Measurements from ENCODE around the gene USO1. TPM values are rescaled to one million over a fixed set of nuclear protein-coding genes. Genes with fewer than 3 reads are reported as not detected.

The USO1 gene
- total RNA-seq, 1 donor from 2014 or later = 41.2 TPM

GRCh38 chr4:75702919-75703411 lies 21.4 kb upstream of the USO1 start:
- no peak overlapping the region for H3K27ac Mint-ChIP-seq (ENCODE audit: unreplicated experiment)
- peaks cover 9% of the 10 kb centered on the region for H3K4me1 Mint-ChIP-seq
- no peak overlapping the region for H3K4me3 Mint-ChIP-seq
- H3K9me3 Mint-ChIP-seq = no peaks in the 10 kb centered on the region
- no peak for DNase-seq (ENCODE audit: low read depth, low spot score)
- H3K27me3 Mint-ChIP-seq (ENCODE audit: low read depth) = no peaks in the 10 kb centered on the region
- TF ChIP-seq, protein P1, sequence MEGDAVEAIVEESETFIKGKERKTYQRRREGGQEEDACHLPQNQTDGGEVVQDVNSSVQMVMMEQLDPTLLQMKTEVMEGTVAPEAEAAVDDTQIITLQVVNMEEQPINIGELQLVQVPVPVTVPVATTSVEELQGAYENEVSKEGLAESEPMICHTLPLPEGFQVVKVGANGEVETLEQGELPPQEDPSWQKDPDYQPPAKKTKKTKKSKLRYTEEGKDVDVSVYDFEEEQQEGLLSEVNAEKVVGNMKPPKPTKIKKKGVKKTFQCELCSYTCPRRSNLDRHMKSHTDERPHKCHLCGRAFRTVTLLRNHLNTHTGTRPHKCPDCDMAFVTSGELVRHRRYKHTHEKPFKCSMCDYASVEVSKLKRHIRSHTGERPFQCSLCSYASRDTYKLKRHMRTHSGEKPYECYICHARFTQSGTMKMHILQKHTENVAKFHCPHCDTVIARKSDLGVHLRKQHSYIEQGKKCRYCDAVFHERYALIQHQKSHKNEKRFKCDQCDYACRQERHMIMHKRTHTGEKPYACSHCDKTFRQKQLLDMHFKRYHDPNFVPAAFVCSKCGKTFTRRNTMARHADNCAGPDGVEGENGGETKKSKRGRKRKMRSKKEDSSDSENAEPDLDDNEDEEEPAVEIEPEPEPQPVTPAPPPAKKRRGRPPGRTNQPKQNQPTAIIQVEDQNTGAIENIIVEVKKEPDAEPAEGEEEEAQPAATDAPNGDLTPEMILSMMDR (conservative IDR thresholded peaks at IDR 0.05) = no peak
- H3K36me3 Mint-ChIP-seq (ENCODE audit: low read depth) = no peaks in the 10 kb centered on the region

DNA sequence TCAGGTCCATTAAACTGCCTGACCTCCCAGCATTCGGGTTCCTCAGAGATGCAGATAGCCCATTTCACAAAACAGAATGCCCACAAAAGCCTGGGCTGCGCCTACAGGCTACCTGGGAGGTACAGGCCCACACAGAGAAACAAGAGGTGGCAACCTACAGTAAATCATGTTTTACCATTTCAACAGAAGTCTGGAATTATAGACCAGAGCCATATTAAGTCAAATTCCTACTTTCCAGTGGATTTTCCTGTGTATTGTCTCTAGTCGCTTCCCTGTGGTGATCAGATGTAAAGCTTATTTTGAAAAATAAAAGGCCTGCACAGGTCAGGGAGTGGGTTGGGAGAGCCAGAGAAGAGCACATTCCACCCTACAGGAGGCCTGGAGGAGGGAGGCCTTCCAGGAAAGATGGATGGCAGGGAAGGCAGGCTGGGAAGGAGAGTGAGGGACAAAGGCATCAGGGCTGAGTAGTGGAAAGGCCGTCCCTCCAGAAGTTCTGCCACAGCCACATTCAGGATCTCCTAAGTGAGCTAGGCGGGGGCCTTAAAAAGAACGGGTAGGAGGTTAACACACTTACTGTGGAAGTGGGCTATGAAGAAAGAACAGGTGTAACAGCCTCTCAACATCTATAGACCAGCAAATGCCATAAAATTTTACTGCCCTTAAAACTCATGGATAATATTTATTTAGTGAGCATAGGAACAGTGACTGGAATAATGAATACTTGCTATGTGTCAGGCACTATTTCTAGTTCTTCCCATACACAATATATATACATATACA lies 19.0 kb upstream of the USO1 start:
- no peaks in the 10 kb centered on the region for H3K36me3 Mint-ChIP-seq (ENCODE audit: low read depth)
- no peak overlapping the region for H3K4me3 Mint-ChIP-seq
- TF ChIP-seq, protein P1 (conservative IDR thresholded peaks at IDR 0.05) = no peak
- no peak overlapping the region for H3K27ac Mint-ChIP-seq (ENCODE audit: unreplicated experiment)
- no peaks in the 10 kb centered on the region for H3K9me3 Mint-ChIP-seq
- no peak for DNase-seq (ENCODE audit: low read depth, low spot score)
- H3K4me1 Mint-ChIP-seq = peaks cover 4% of the 10 kb centered on the region
- no peaks in the 10 kb centered on the region for H3K27me3 Mint-ChIP-seq (ENCODE audit: low read depth)

- no peak overlapping the region for H3K27ac Mint-ChIP-seq (ENCODE audit: unreplicated experiment)
Measured at GRCh38 chr4:75708218-75708691, 16.1 kb upstream of the USO1 start.

DNA sequence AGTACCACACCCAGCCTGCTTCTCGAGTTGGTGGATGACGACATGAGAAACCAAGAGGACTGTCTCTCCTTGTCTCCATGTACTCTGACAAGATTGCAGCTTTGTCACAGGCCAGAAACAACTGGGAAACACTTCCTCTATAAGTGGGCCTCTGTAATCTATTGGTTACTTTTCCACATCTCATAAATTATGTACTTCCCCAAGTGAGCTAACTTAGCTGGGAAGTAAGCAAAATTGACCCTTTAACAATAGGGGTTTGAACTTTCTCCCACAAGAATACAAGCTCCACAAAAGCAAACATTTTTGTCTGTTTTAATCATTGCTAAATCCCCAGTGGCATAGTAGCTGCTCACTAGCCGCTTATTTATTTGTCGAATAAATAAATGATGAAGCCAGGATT lies 14.1 kb upstream of the USO1 start:
- TF ChIP-seq, protein P1 (conservative IDR thresholded peaks at IDR 0.05) = no peak
- no peak for DNase-seq (ENCODE audit: low read depth, low spot score)
- H3K4me1 Mint-ChIP-seq = peaks cover 11% of the 10 kb centered on the region
- H3K27me3 Mint-ChIP-seq (ENCODE audit: low read depth) = no peaks in the 10 kb centered on the region
- no peak overlapping the region for H3K4me3 Mint-ChIP-seq
- no peaks in the 10 kb centered on the region for H3K9me3 Mint-ChIP-seq
- no peak overlapping the region for H3K27ac Mint-ChIP-seq (ENCODE audit: unreplicated experiment)
- H3K36me3 Mint-ChIP-seq (ENCODE audit: low read depth) = no peaks in the 10 kb centered on the region

More at GRCh38 chr4:75708218-75708691, 16.1 kb upstream of the USO1 start:
- Mint-ChIP-seq H3K36me3 (ENCODE audit: low read depth) (no peaks in the 10 kb centered on the region), H3K9me3 (no peaks in the 10 kb centered on the region), H3K27me3 (ENCODE audit: low read depth) (no peaks in the 10 kb centered on the region), H3K4me3 (no peak overlapping the region), H3K4me1 (peaks cover 4% of the 10 kb centered on the region)
- TF ChIP-seq, protein P1 (conservative IDR thresholded peaks at IDR 0.05) = peak; percentile 27
- no peak for DNase-seq (ENCODE audit: low read depth, low spot score)

- H3K27me3 Mint-ChIP-seq (ENCODE audit: low read depth) = no peaks in the 10 kb centered on the region
- TF ChIP-seq, protein P1 (conservative IDR thresholded peaks at IDR 0.05) = no peak
- peaks cover 19% of the 10 kb centered on the region for H3K4me1 Mint-ChIP-seq
- DNase-seq (ENCODE audit: low read depth, low spot score) = no peak
- H3K27ac Mint-ChIP-seq (ENCODE audit: unreplicated experiment) = no peak overlapping the region
- H3K9me3 Mint-ChIP-seq = no peaks in the 10 kb centered on the region
- no peak overlapping the region for H3K4me3 Mint-ChIP-seq
- H3K36me3 Mint-ChIP-seq (ENCODE audit: low read depth) = peaks cover 3% of the 10 kb centered on the region
Measured at GRCh38 chr4:75714011-75714410, 10.4 kb upstream of the USO1 start.

Data from neural crest cell (in vitro differentiated cells).